ENCODE measurements around the gene TOP2A. TPM values are rescaled to one million over a fixed set of nuclear protein-coding genes. Genes with fewer than 3 reads are reported as not detected.

The TOP2A gene
- polyA plus RNA-seq, 1 of the 3 experiments (the other 2 are of a cell fraction) = 20.6 TPM

DNA sequence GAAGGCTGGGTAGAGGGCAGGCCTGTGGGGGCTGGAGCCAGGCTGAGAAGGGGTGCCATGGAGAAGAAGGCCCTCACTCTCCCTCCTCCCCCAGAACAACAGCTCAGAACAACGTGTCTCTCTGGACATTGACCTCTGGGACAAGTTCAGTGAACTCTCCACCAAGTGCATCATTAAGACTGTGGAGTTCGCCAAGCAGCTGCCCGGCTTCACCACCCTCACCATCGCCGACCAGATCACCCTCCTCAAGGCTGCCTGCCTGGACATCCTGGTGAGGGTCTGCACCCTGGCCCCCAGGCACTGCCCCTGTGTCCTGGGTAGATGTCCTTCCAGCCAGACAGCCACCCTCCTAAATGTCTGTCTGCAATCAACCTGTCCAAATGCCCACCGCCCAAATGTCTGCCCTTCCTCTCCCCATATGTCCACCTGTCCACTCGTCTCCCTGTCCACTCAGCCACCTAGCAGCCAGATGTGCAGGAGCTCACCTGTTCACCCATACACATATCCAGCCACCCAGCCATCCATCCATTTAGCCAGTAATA is 65.4 kb downstream of the TOP2A start:
- H3K36me3 ChIP-seq (replicated peaks in 1 of 2; ENCODE audit: control insufficient read depth in 1 of 2, insufficient read depth in 2 of 2, low read length in 1 of 2) = peaks cover 39 to 60% of the 10 kb centered on the region in 2 experiments
- POLR2A ChIA-PET = interaction anchor here (0.5 to 4.7 kb wide), 7 partner anchors 21 to 212 kb away, joined by 3 to 24 read pairs (median 12); partner anchors contain the start of genes CASC3 and RARA

DNA sequence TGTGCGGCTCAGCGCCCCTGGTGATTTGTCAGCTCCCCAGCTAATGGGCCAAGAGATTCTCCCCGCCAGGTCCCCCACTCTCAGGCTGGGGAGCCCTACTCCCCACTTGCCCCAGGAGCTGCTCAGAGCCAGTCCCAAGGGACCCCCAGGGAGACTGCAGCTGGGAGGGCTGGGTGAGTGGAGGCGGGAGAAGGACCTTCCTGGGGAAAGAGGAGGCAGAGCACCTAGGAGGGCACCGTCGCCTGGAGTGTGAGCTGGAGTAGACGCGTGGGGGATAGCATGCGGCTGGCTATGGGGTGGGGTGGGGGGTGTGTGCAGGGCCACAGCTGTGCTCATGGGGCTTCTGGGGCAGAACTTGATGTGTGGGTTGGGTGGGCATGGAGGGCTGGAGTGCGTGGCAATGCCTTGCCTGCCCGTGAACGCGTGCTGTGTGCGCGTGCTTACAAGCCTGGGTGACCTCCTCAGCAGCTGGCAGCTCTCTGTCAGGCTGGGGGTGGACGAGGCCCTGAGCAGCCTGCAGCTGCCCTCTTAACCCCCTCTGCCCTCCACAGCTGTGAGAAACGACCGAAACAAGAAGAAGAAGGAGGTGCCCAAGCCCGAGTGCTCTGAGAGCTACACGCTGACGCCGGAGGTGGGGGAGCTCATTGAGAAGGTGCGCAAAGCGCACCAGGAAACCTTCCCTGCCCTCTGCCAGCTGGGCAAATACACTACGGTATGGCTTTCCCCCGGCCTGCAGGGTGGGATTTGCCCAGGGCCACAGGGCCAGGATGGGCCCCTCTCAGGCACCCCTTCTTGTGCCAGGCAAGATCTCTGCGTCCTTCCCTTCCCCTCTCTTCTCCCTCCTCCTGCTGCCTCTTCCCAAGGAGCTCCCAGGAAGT is 66.1 kb downstream of the TOP2A start:
- H3K79me2 ChIP-seq (ENCODE audit: insufficient read depth) = peaks cover 35% of the 10 kb centered on the region
- DNase-seq = no peak
- H3K9me3 ChIP-seq = no peaks in the 10 kb centered on the region
- POLR2A ChIA-PET = interaction anchor here (0.6 to 4.7 kb wide), 12 partner anchors 10 to 296 kb away, joined by 3 to 24 read pairs (median 6); partner anchors contain the start of genes RARA and SMARCE1
- H3K4me2 ChIP-seq = no peak overlapping the region
- peaks cover 39 to 56% of the 10 kb centered on the region in 2 experiments for H3K36me3 ChIP-seq (replicated peaks in 1 of 2; ENCODE audit: control insufficient read depth in 1 of 2, insufficient read depth in 2 of 2, low read length in 1 of 2)
- no peak overlapping the region for H3K9ac ChIP-seq
- H3F3A ChIP-seq (replicated peaks; ENCODE audit: insufficient read depth) = peaks cover 11% of the 10 kb centered on the region
- CTCF ChIA-PET = interaction anchor here (1.4 to 57.6 kb wide), 8 partner anchors 11 to 206 kb away, joined by 3 to 1706 read pairs (median 173); partner anchors contain the start of genes CCR7, CDC6, RARA and TOP2A
- WGBS (ENCODE audit: low lambda C conversion rate) = 89% methylated on average over 26 of the region's 27 CpGs
- no peak overlapping the region; a peak in 1 of 4 replicates for H3K4me3 ChIP-seq (ENCODE audit: low read depth in 2 of 2, low read length in 1 of 2)
- no peaks in the 10 kb centered on the region for H3K27me3 ChIP-seq (ENCODE audit: insufficient read depth)
- peaks cover 39 to 89% of the 10 kb centered on the region in 2 experiments for H3K4me1 ChIP-seq (ENCODE audit: control insufficient read depth in 1 of 2, insufficient read depth in 2 of 2, low read depth in 1 of 2, low read length in 1 of 2)
- no peaks in the 10 kb centered on the region for H3K9me2 ChIP-seq
- peak overlapping the region; percentile 30 to 99; a peak in 3 of 4 replicates for H3K27ac ChIP-seq (ENCODE audit: low read depth in 2 of 2, low read length in 1 of 2)
- no peak overlapping the region for H2AFZ ChIP-seq (ENCODE audit: low read depth)
- peaks cover 50% of the 10 kb centered on the region for H4K20me1 ChIP-seq (ENCODE audit: insufficient read depth)
- TF ChIP-seq, protein P1, sequence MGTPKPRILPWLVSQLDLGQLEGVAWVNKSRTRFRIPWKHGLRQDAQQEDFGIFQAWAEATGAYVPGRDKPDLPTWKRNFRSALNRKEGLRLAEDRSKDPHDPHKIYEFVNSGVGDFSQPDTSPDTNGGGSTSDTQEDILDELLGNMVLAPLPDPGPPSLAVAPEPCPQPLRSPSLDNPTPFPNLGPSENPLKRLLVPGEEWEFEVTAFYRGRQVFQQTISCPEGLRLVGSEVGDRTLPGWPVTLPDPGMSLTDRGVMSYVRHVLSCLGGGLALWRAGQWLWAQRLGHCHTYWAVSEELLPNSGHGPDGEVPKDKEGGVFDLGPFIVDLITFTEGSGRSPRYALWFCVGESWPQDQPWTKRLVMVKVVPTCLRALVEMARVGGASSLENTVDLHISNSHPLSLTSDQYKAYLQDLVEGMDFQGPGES (IDR thresholded peaks at IDR 0.05; ENCODE audit: low read depth, low read length) = no peak
- TF ChIP-seq, protein P2, sequence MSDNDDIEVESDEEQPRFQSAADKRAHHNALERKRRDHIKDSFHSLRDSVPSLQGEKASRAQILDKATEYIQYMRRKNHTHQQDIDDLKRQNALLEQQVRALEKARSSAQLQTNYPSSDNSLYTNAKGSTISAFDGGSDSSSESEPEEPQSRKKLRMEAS (IDR thresholded peaks at IDR 0.05; ENCODE audit: low read depth) = no peak
- TF ChIP-seq, protein P3, sequence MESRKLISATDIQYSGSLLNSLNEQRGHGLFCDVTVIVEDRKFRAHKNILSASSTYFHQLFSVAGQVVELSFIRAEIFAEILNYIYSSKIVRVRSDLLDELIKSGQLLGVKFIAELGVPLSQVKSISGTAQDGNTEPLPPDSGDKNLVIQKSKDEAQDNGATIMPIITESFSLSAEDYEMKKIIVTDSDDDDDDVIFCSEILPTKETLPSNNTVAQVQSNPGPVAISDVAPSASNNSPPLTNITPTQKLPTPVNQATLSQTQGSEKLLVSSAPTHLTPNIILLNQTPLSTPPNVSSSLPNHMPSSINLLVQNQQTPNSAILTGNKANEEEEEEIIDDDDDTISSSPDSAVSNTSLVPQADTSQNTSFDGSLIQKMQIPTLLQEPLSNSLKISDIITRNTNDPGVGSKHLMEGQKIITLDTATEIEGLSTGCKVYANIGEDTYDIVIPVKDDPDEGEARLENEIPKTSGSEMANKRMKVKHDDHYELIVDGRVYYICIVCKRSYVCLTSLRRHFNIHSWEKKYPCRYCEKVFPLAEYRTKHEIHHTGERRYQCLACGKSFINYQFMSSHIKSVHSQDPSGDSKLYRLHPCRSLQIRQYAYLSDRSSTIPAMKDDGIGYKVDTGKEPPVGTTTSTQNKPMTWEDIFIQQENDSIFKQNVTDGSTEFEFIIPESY (IDR thresholded peaks at IDR 0.05; ENCODE audit: borderline replicate concordance, low read depth) = no peak
- no peak for TF ChIP-seq TAF1 (IDR thresholded peaks at IDR 0.05; ENCODE audit: borderline replicate concordance, low read depth, low read length)
- no peak for TF ChIP-seq GATA2 (CRISPR knock-in tag; IDR thresholded peaks at IDR 0.05)
- TF ChIP-seq EZH2phosphoT487 (IDR thresholded peaks at IDR 0.05; ENCODE audit: borderline replicate concordance, low read depth) = no peak
- no peak for TF ChIP-seq MEF2A (IDR thresholded peaks at IDR 0.05; ENCODE audit: borderline replicate concordance, low read depth)
- no peak for TF ChIP-seq NRF1 (IDR thresholded peaks at IDR 0.05; ENCODE audit: low read depth, low read length)
- no peak for TF ChIP-seq MXI1 (IDR thresholded peaks at IDR 0.05; ENCODE audit: low read depth, low read length)
- TF ChIP-seq POLR2AphosphoS5 (IDR thresholded peaks at IDR 0.05; ENCODE audit: low read depth, low read length) = no peak
- TF ChIP-seq JUND (IDR thresholded peaks at IDR 0.05) = no peak
- no peak for TF ChIP-seq RAD21 (IDR thresholded peaks at IDR 0.05; ENCODE audit: low read length)
- TF ChIP-seq, protein P4, sequence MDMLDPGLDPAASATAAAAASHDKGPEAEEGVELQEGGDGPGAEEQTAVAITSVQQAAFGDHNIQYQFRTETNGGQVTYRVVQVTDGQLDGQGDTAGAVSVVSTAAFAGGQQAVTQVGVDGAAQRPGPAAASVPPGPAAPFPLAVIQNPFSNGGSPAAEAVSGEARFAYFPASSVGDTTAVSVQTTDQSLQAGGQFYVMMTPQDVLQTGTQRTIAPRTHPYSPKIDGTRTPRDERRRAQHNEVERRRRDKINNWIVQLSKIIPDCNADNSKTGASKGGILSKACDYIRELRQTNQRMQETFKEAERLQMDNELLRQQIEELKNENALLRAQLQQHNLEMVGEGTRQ (IDR thresholded peaks at IDR 0.05; ENCODE audit: borderline replicate concordance, low read depth, low read length) = no peak
- no peak for TF ChIP-seq SIN3A (IDR thresholded peaks at IDR 0.05; ENCODE audit: borderline replicate concordance, low read depth, low read length)
- TF ChIP-seq, protein P5, sequence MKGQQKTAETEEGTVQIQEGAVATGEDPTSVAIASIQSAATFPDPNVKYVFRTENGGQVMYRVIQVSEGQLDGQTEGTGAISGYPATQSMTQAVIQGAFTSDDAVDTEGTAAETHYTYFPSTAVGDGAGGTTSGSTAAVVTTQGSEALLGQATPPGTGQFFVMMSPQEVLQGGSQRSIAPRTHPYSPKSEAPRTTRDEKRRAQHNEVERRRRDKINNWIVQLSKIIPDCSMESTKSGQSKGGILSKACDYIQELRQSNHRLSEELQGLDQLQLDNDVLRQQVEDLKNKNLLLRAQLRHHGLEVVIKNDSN (IDR thresholded peaks at IDR 0.05; ENCODE audit: borderline replicate concordance, low read depth) = no peak
- TF ChIP-seq ELF1 (IDR thresholded peaks at IDR 0.05) = no peak
- no peak for TF ChIP-seq NFIC (IDR thresholded peaks at IDR 0.05; ENCODE audit: borderline replicate concordance)
- no peak for TF ChIP-seq RCOR1 (IDR thresholded peaks at IDR 0.05; ENCODE audit: low read length)

More for the DNA sequence above, 65.4 kb downstream of the TOP2A start:
- no peak overlapping the region for H3K9ac ChIP-seq
- H3K4me2 ChIP-seq = no peak overlapping the region
- CTCF ChIA-PET = interaction anchor here (0.6 to 57.6 kb wide), 9 partner anchors 8 to 206 kb away, joined by 3 to 1706 read pairs (median 171); partner anchors contain the start of genes CCR7, CDC6, RARA and TOP2A
- 88% methylated on average over 3 of the region's 7 CpGs for WGBS (ENCODE audit: low lambda C conversion rate)
- no peak for TF ChIP-seq SIN3A (IDR thresholded peaks at IDR 0.05; ENCODE audit: borderline replicate concordance, low read depth, low read length)
- TF ChIP-seq RCOR1 (IDR thresholded peaks at IDR 0.05; ENCODE audit: low read length) = no peak
- TF ChIP-seq, protein P2 (IDR thresholded peaks at IDR 0.05; ENCODE audit: low read depth) = no peak
- TF ChIP-seq TCF12 (IDR thresholded peaks at IDR 0.05) = no peak
- H3F3A ChIP-seq (replicated peaks; ENCODE audit: insufficient read depth) = peaks cover 15% of the 10 kb centered on the region
- H3K79me2 ChIP-seq (ENCODE audit: insufficient read depth) = peaks cover 28% of the 10 kb centered on the region
- H2AFZ ChIP-seq (ENCODE audit: low read depth) = no peak overlapping the region
- DNase-seq = no peak
- H3K27ac ChIP-seq (ENCODE audit: low read depth in 2 of 2, low read length in 1 of 2) = peak overlapping the region in 1 of 2 experiments; percentile 99; a peak in 2 of 4 replicates
- H3K4me3 ChIP-seq (ENCODE audit: low read depth in 2 of 2, low read length in 1 of 2) = no peak overlapping the region
- peaks cover 43% of the 10 kb centered on the region for H4K20me1 ChIP-seq (ENCODE audit: insufficient read depth)
- no peaks in the 10 kb centered on the region for H3K27me3 ChIP-seq (ENCODE audit: insufficient read depth)
- peaks cover 32 to 82% of the 10 kb centered on the region in 2 experiments for H3K4me1 ChIP-seq (ENCODE audit: control insufficient read depth in 1 of 2, insufficient read depth in 2 of 2, low read depth in 1 of 2, low read length in 1 of 2)
- no peaks in the 10 kb centered on the region for H3K9me3 ChIP-seq
- no peaks in the 10 kb centered on the region for H3K9me2 ChIP-seq
